ENCODE data around the gene ASAP2.

ASAP2 gene

DNA sequence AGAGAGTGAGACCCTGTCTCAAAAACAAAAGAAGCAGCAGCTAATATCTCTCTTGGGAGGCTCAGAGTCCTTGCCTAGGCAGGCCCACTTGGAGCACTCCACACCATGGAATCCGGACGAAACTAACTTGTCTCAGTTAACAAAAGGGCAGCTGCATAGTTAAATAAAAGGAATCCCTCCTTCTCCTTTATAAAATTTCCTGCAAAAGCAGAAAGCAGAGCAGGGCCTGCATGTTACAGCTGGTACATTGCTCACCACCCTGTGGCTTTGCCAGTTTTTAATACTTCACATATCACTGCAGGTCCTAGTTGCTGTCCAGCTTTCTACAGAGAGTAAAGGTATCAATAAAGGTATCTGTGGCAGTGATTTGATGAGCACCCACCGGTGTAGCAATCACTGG is 93.6 kb downstream of the ASAP2 start:
- no peak for DNase-seq

DNA sequence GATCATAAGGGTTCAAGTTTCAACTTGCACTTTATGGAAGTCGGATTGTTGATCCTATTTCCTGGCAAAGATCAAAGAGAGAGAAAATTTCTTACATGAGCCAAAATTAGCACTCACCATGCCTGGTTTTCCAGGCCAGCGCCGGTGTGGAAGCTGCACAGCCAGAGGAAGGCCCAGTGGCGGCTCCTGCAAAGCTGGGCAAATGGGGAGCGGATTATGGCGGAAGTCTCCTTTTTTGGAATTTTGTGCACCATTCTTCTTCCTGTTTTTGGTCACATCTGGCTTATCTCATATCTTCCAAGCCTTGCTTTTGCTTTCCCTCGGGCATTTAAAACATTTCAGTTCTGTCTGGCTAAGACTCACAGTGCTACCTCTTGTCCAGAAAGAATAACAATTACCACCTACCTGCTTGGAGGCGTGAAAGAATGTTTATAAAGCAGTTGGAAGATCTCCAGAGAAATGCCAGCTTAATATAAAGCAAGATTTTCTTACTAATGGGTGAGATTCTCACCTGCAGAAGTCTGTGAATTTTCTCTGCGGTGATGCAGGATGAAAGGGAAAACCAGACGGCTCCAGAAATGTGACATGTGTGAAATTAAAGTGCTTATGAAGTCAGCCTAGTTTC is 94.3 kb downstream of the ASAP2 start:
- DNase-seq: no peak

DNA sequence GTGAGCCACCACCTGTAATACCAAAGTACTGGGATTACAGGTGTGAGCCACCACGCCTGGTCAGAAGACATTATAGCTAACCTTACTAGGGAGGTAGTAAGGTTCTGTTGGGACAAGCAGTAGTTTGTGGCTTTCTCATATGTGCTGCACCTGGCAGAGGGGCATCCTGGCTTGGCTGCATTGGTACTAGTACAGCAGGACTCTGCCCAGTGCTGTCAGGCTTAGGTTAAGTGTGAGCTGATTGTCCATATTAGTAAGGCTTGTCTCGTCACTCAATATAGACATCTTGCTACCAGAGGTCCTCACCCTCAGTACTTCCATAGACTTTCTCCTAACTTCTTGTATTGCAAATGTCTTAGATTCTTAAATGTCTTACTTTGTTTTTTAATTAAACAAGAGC is 96.1 kb downstream of the ASAP2 start:
- no peak for DNase-seq

DNA sequence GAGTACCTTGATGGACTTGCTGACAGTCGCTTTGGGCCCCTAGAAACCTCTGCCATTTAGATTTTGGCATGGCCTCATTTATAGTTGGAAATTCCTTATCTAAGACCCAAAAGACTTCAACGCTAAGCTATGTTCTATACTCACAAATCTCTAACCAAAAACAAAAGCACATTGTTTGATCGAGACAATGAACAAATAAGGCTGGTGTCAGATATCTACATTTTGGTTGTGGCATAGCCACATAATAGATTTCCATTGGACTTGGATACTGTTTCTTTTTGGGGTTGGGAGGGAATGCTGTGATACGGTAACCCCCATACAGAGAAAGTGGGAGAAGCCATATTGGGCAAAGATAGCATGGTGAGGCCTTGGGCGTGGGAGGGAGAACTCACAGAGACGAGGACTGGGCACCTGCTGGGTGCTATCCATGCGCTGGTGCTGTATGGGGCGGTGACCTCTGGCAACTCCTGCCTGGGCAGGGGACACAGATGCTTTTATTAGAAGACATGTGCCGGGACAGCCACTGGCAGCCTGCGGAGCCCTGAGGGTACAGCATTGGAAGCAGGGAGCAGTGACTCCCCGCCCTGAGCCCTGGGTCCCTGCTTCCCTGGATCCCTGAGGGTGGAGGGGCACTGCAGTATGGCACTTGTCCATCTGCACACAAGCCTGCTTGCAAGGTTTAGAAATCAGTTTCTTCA is 97.1 kb downstream of the ASAP2 start:
- DNase-seq: no peak

DNA sequence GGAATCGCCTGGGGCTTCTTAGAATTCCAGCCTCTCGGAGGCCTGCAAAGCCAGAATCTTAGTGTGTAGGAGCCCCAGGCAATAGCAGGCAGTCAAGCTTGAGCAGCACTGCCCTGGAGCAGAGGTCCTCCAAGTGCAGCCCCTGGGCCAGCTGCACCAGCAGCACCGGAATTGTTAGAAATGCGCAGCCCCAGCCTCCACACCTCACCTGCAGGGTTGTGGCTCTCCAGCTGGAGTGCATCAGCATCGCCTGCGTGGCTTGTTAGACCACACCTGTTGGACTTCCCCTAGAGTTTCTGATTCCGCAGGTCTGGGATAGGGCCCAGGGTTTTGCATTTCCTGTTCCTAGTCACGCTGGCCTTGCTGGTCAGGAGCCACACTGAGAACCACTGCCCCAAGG is 100.3 kb downstream of the ASAP2 start:
- DNase-seq: no peak

DNA sequence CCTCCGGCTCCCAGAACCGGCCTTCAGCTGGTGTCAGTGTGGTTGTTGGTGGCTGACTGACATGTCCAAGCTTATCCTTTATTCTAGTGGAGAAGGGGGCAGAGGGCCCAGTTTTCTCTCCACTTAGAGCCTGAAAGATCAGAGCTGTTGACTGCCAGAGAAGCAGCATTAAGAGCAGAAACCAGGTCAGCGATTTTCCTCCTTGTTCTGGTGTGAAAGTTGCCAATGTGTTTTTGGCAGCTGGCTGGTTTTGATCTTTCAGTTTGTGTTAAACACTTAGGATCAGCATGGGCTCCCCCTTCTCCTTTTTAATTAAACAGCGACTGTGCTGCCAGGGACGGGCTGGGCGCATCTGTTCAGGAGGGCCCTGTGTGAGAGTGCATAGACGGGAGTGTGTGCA is 100.9 kb downstream of the ASAP2 start:
- no peak for DNase-seq

DNA sequence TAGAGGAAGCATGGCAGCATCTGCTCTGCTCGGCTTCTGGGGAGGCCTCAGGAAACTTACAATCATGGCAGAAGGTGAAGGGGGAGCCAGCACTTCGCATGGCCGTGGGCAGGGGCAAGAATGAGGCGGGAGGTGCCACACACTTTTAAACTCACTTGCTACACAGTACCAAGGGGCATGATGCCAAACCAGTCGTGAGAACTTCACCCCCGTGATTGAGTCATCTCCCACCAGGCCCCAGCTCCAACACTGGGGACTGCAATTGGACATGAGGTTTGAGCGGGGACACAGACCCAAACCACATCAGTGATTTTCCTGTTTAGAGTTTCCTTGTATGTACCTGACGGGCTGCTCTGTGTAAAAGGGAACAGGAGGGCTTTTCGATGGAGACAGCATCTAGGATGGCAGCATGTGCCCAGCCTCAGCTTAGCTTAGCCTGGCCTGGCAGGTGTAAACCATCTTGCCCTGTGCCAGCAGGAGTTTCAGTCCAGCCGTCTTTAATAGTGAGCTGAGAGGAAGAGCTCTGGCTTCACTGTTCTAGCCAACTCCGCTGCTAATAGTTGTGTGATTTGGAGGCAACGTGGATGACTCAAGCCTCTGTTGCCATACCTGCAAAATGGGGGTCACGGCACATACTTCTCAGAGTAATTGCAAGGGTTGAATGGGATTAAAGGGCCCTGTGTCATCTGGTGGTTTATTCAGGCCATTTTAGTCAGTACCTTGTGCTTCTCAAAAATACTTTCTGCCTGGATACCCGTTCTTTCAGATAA is 101.8 kb downstream of the ASAP2 start:
- DNase-seq: no peak

DNA sequence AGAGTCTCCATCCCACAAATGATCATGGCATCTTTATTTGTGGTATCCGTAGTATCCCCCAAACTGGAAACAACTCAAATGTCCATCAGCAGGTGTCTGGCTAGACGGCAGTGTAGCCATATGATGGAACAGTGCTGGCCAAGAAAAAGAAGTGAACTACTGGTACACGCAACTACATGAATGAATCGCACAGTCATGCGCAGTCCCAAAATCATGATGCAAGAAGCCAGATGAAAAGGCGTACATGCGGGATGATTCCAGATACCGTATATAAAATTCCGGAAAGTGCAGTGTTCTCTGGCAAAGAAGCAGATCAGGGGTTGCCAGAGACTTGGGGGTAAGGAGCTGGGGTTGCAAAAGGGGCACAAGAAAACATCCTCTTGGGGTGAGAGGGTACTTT is 102.5 kb downstream of the ASAP2 start:
- no peak for DNase-seq

DNA sequence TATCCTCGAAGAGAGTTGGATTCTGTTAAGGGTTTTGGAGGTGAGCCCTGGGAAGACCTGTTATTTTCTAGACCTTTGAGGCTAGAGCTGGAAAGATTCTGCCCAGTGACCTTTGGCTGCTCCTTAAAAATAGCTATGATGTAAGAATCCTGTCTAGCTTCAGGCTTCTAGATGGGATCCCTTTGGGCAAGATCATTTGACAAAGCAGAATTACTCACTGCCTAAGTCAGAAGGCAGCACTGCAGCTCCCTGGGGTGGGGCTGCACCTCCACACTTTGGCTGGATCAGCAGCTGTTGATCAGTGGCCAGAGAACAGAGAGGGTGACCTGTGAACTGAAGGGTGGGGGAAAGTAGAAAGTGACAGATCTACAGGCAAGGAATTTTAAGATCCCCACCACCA is 103.8 kb downstream of the ASAP2 start:
- DNase-seq: peak; percentile 75

DNA sequence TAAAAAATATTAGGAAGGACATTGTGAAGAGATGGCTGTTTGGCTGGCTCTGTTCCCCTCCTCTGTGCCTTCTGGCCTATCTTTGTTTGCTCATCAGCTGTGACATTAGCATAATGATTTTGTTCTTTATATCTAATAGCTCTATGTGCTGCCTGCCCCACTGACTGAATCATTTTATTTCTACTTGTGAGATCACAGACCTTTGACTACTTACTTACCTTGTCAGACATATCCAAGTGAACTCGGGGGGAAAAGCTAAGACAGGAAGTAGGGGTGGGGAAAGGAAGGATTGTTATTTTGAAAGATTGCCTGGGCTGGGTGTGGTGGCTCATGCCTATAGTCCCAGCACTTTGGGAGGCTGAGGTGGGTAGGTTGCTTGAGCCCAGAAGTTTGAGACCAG is 104.2 kb downstream of the ASAP2 start:
- DNase-seq: peak; percentile 18

DNA sequence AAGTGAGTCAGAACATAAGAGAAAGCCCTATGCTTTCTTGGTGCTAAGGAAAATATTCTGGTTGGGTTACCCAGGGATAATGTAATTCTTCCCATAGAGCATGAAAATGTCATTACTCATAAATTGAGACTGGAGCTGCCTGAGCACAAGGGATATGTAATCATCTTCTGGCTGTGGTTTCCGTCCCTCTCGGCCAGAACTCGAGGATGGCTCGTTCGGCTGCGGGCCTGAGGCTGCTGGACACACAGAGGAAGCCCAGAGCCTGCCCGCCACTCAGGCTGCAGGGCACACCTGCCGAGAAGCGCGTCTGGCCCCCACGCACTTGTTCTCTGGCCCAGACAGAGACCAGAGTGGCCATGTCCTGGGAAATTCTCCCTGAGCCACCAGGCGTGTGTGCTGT is 104.9 kb downstream of the ASAP2 start:
- peak; percentile 76 for DNase-seq

DNA sequence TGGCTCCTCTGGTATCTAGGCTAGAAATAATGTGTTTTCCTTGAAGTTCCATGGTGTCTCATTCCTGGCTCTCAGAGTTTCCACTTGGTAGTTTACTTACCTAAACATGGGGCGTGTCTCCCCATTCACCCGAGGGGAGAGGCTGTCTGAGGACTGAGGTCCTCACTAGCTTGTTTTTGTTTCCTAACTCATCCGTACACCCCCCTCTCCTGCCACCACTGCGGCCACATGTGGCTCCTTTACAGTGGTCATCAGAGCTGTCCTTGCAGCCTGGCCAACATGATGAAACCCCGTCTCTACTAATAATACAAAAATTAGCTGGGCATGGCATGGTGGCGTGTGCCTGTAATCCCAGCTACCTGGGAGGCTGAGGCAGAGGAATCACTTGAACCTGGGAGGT is 106.0 kb downstream of the ASAP2 start:
- no peak for DNase-seq

DNA sequence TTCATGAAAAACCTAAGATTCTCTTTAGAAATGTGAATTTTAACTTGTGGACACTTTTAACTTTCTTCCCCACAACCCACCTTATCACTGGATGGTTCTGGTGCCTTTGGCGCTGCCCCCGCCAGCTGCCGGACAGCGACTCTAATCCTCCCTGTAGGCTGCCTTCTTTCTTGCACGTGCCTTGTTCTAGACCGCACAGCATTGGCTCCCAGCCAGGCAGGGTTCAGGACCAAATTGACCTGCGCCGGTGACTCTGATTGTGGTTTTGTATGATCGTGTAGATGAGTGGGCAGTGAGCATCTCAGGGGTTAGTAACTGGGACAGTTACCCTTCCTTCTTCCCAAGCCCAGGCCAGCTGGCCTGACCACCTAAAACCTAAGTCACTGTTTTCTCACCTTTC is 106.8 kb downstream of the ASAP2 start:
- DNase-seq: no peak

DNA sequence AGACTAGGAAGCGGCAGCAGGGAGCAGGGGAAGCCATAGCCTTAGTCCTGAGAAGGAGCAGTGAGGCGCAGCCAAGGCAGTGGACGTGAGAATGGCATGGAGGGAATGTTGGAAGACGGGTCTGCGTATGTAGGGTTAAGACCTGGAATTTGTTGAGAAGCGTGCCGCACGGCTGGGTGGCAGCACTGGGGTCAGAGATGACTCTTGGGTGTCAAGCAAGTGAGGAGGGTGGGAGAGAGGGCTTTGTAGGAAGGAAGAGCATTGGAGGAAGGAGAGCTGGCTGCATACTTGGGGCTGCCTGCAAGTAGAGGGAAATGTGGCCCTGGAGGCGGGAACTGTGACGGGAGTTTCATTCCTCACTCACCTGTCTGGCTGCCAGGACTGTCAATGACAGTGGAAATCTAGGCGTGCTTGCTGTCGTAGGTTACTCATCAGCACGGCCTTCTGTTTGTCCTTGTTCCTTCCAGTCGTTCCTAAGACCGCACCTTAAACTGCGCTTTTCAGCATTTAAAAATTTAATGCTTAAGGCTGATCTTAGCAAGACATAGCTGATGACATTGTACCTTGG is 108.8 kb downstream of the ASAP2 start:
- no peak for DNase-seq

DNA sequence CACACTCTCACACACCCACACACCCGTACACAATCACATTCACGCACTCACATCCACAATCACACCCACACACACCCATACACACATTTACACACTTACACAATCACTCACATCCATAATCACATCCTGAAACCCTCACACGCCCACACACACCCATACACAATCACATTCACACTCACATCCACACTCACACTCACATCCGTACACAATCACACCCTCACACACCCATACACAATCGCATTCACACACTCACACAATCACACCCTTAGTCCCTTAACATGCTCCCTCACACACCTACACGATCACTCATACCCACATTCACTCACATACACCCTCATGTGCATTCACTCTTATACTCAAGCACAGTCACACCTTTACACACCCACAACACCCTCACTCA is 110.9 kb downstream of the ASAP2 start:
- no peak for DNase-seq

DNA sequence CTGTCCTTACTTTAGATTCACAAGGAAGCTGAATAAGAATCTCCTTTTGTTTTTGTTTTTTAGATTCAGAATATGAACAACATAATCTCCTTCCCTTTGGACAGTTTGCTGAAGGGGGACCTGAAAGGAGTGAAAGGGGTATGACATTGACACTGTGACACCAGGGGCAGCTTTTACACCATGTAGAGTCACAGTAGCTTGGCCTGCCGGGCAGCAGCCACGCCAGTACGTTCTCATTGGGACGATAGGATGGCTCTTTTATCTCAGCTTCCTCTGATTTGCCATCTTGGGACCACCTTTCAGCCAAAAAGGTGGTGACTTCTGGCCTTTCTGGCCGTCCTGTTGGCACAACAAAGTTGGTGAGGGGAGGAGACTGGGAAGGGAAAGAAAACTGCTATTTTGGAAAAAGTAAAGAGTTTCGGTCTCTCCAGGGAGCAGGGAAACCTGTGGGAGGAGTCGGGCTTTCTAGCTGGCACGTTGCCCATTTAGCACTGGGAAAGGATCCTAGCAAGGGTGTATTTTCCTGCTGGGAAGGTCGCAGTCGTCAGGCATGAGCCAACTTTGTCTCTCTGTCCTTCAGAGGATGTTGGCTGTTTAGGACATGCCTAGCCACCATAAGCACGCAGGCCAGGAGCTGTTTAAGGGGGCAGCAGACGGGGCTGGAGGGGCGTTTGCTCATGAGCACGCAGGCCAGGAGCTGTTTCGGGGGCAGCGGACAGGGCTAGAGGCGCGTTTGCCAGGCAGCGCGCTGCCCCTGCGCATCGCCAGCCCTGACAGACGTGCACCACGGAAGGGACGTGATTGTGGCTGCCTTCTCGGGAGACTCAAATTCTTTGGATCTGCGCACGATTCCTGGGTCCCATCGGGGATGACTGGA is 112.1 kb downstream of the ASAP2 start:
- no peak for DNase-seq

DNA sequence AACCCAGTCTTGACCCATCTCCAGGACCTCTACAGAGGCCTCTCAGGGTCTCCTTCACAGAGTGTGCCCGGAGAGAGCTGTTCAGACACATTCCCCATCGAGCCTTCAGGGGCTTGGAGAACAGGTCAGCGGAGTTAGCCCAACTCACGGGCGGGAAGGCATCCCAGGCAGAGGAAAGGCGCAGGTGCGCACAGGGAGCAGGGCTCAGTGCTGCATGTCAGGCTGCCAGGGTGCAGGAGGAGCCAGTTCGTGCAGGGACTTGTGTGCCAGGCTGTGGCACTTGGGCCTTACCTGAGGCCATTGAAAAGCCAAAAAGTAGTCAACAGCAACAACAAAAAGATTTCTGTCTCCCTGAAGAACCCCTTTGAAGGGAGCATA is 112.7 kb downstream of the ASAP2 start:
- no peak for DNase-seq

DNA sequence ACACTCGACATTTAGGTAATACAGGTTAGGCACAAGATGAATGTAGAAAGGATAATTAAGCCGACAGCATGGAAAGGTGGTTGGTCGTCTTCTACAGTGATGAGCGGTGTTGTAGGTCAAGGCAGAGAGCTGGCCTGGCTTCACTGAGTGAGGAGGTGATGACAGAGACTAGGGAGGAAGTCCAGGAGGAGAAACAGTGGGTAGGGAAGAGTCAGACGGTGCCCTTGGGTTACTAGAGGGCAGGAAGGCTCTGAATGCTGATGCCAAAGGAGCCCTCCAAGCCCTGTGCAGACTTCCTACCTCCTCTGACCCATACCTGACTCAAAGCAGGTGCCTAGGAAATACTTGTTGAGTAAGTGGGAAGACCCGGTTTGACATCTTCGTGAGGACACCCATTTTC is 116.0 kb downstream of the ASAP2 start:
- no peak for DNase-seq

DNA sequence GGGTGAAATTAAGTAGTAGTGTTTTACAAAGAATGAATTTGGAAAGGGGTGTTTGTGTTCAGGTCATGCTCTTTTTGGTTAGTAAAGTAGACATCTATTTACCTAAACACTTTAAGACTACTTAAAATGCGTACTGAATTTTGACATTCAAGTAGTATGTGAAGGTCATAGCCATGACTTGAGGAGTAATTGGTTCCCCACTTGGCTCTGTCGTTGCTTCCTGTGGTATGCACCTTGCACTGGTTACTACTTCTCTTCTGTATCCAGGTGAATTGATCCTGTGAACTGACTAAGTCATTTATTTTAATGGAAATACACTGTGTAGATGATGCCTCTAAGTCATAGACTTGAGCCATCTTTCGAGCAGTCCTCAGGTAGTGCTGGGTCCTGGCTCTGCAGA is 118.8 kb downstream of the ASAP2 start:
- DNase-seq: no peak

DNA sequence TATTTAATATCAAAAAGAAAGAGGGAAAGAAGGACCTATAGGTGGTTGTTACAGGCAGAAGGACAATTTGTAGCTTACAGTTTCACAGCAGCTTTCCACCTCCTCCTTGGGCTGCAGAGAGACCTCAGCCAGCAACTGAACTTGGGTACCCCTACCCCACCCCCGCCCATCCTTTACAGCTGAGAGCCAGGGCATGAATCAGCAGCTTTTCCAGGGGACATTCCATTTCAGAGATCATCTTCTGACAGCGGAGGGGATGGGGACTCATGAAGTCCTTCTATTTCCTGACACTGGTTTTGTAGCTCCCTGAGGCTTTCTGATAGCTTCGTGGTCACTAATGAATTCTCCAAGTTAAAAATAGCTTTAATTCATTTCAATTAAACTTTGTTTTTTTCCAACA is 120.4 kb downstream of the ASAP2 start:
- DNase-seq: peak; percentile 44

DNA sequence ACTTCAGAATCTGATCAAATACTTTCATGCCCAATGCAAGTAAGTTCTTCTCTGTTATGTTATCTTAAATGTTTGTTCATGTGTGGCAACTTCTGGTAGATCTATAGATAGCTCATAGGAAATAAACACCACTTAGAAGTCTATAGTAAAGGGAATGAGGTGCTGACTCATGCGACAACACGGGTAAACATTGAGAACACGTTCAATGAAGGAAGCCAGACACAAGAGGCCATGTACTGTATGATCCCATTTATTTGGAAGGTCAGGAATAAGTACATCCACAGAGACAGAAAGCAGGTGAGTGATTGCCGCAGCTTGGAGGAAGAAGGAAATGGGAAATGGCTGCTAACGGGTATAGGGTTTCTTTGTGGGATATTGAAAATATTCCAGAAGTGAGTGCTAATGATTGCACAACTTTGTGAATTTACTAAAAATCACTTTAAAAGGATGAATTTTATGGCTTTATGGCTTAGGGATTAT is 121.3 kb downstream of the ASAP2 start:
- DNase-seq: no peak

DNA sequence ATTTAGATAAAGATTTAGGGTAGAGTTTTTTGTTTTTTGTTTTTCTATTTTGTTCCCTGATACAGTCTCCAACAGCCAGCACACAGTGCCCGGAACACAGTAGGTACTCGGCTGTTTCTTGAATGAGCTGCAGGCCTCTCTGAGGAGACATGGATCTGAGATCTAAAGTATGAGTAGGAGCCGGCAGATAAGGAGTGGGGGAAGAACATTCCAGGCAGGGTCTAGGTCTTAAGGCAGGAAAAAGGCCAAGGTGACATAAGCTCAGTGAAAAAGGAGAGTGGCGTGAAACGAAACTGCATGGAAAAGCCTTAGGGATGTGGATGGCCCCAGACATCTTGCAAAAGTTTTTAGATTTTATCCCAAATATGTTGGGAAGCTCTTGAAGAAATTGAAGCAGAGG is 122.3 kb downstream of the ASAP2 start:
- DNase-seq: no peak

DNA sequence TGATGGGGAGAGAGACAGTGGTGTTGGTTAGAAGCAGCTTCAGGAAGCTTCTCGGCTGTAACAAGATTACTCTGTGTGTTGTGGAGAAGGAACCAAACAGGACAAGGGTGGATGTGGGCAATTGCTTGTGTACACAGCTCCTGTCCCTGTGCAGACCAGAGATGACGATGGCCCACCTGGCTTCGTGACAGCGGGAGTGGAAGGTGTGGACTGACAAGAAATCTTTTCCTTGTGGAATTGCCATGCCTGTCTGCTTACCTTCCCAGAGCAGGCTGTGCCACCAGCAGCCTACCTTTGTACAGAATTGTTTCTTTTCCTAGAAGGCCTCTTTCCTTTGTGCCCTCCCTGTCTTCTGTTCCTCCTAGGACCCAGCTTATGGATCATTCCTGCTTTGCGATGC is 122.9 kb downstream of the ASAP2 start:
- DNase-seq: no peak
